HCT116 (cell line): ENCODE data around the gene NTSR1. TPM values are rescaled to one million over a fixed set of nuclear protein-coding genes. Genes with fewer than 3 reads are reported as not detected.

ENCODE experiments used
- ATAC-seq: fragments of 200-7000 bp; cut with Tn5 transposase; 2 replicates; pipeline ENCODE4 v1.9.1; 2020; ENCODE audit warnings: mild to moderate bottlenecking, moderate library complexity
- BruUV-seq: library from RNA; stranded (reverse); fragments of 400-500 nt; replicated peaks from 2 replicates; lab custom pipeline; 2021; lab: Mats Ljungman, UMichigan
- CTCF ChIA-PET: fragments of 300-600 bp; sonication (Branson Sonifier 250); formaldehyde crosslinking; loops from one replicate; lab custom pipeline; 2021; ENCODE audit warnings: antibody characterized with exemption; lab: Charles Lee
- POLR2A ChIA-PET: fragments of 300-600, 350-600 bp; sonication (Branson Sonifier 250); formaldehyde crosslinking; loops from one replicate; lab custom pipeline; 2021; ENCODE audit warnings: antibody characterized with exemption; lab: Charles Lee
- RAD21 ChIA-PET, 2 experiments: fragments of 300-600 bp; sonication (Branson Sonifier 250); formaldehyde crosslinking; loops; one replicate each; lab custom pipeline; 2023; ENCODE audit warnings: low total read pairs in 2 of 2; ENCODE audit not compliant: uncharacterized antibody in 2 of 2, unreplicated experiment in 2 of 2, low non-redundant PET in 1 of 2; lab: Charles Lee
- DNase-seq: peaks from one replicate; pipeline ENCODE4 v3.0.0-alpha.2; 2010; ENCODE audit warnings: low read depth, low spot score
- H2AFZ ChIP-seq: fragments of 200-600 bp; shearing (Covaris generic), sonication (generic); 2 replicates; pipeline ENCODE4 v1.6.1; 2017; ENCODE audit warnings: low read depth, mixed run types, mixed read lengths, antibody characterized with exemption, low read length; ENCODE audit not compliant: poor library complexity, severe bottlenecking
- H3K27ac ChIP-seq: 2 replicates; pipeline ENCODE4 v1.5.1; 2012; ENCODE audit warnings: low read depth, low read length
- H3K27me3 ChIP-seq: fragments of 200-600 bp; sonication (generic); 2 replicates; pipeline ENCODE4 v1.6.1; 2016; ENCODE audit warnings: mixed run types, low read length, mixed read lengths; ENCODE audit not compliant: insufficient read depth
- H3K36me3 ChIP-seq, 2 experiments: fragments of 200-500 bp in 1 of 2; fragments of 200-600 bp in 1 of 2; sonication (Bioruptor generic) in 1 of 2; sonication (generic) in 1 of 2; 2 replicates each; pipeline versions ENCODE4 v1.5.1 to v1.6.1; 2014 to 2016; ENCODE audit warnings: low read length in 2 of 2, inconsistent platforms in 1 of 2, mixed read lengths in 1 of 2, mixed run types in 1 of 2; ENCODE audit not compliant: insufficient read depth in 2 of 2, control insufficient read depth in 1 of 2
- H3K4me1 ChIP-seq, 2 experiments: fragments of 200-600 bp in 1 of 2; sonication (generic) in 1 of 2; 2 replicates each; pipeline versions ENCODE4 v1.5.1 to v1.6.1; 2012 to 2017; ENCODE audit warnings: low read length in 2 of 2, inconsistent platforms in 1 of 2, mild to moderate bottlenecking in 1 of 2, mixed read lengths in 1 of 2, mixed run types in 1 of 2, moderate library complexity in 1 of 2; ENCODE audit not compliant: insufficient read depth in 2 of 2, control insufficient read depth in 1 of 2
- H3K4me2 ChIP-seq: fragments of 200-600 bp; sonication (generic); 2 replicates; pipeline ENCODE4 v1.6.1; 2017; ENCODE audit warnings: mixed run types, low read length, mixed read lengths
- H3K4me3 ChIP-seq, 2 experiments: fragments of 200-600 bp in 1 of 2; sonication (generic) in 1 of 2; replicated peaks in 1 of 2; 2 replicates each; pipeline ENCODE4 v1.5.1; 2011 to 2016; ENCODE audit warnings: low read length in 2 of 2, control low read depth in 1 of 2, low read depth in 1 of 2, mild to moderate bottlenecking in 1 of 2, mixed read lengths in 1 of 2, mixed run types in 1 of 2
- H3K79me2 ChIP-seq: fragments of 200-600 bp; sonication (generic); 2 replicates; pipeline ENCODE4 v1.6.1; 2017; ENCODE audit warnings: mild to moderate bottlenecking, mixed run types, low read length, moderate library complexity, mixed read lengths; ENCODE audit not compliant: insufficient read depth
- H3K9ac ChIP-seq: fragments of 200-600 bp; sonication (generic); 2 replicates; pipeline ENCODE4 v1.6.1; 2016; ENCODE audit warnings: low read length, mixed read lengths
- H3K9me2 ChIP-seq: fragments of 200-600 bp; sonication (generic), shearing (Covaris generic); 2 replicates; pipeline ENCODE4 v1.6.1; 2017; ENCODE audit warnings: mixed run types, mild to moderate bottlenecking, moderate library complexity; ENCODE audit not compliant: insufficient read depth
- H3K9me3 ChIP-seq, 2 experiments: fragments of 200-500 bp in 1 of 2; fragments of 200-600 bp in 1 of 2; sonication (Bioruptor generic) in 1 of 2; sonication (generic) in 1 of 2; 2 replicates each; pipeline ENCODE4 v1.6.1; 2014 to 2017; ENCODE audit warnings: low read length in 2 of 2, mixed read lengths in 2 of 2, inconsistent platforms in 1 of 2, low read depth in 1 of 2, mild to moderate bottlenecking in 1 of 2, mixed run types in 1 of 2, moderate library complexity in 1 of 2; ENCODE audit not compliant: control insufficient read depth in 1 of 2, insufficient read depth in 1 of 2
- H4K20me1 ChIP-seq: fragments of 200-600 bp; sonication (generic), shearing (Covaris generic); 2 replicates; pipeline ENCODE4 v1.6.1; 2017; ENCODE audit warnings: mixed run types, mild to moderate bottlenecking, moderate library complexity; ENCODE audit not compliant: insufficient read depth
- ATF3 ChIP-seq: IDR thresholded peaks from 2 replicates; pipeline ENCODE4 v1.6.1; 2012
- CBX3 ChIP-seq: IDR thresholded peaks from 2 replicates; pipeline ENCODE4 v1.6.1; 2012; ENCODE audit warnings: low read depth
- CTCF ChIP-seq, 3 experiments: fragments of 200-600 bp in 1 of 3; sonication (generic) in 1 of 3; IDR thresholded peaks in 2 of 3; conservative IDR thresholded peaks in 1 of 3; 2 replicates each; pipeline ENCODE4 v1.5.1; 2012 to 2017; ENCODE audit warnings: low read depth in 2 of 3, low read length in 2 of 3, antibody characterized with exemption in 1 of 3, borderline replicate concordance in 1 of 3, control low read depth in 1 of 3, mild to moderate bottlenecking in 1 of 3, mixed read lengths in 1 of 3, mixed run types in 1 of 3, moderate library complexity in 1 of 3; ENCODE audit not compliant: insufficient read depth in 1 of 3
- EGR1 ChIP-seq: IDR thresholded peaks from 2 replicates; pipeline ENCODE4 v1.6.1; 2012; ENCODE audit warnings: low read depth
- EZH2phosphoT487 ChIP-seq: fragments of 200-600 bp; IDR thresholded peaks from 2 replicates; pipeline ENCODE4 v1.6.1; 2018; ENCODE audit warnings: antibody characterized with exemption, borderline replicate concordance
- JUND ChIP-seq: IDR thresholded peaks from 2 replicates; pipeline ENCODE4 v1.6.1; 2012
- REST ChIP-seq: IDR thresholded peaks from 2 replicates; pipeline ENCODE4 v1.6.1; 2012; ENCODE audit warnings: low read depth
- TCF7L2 ChIP-seq: IDR thresholded peaks from 2 replicates; pipeline ENCODE4 v1.7.0; 2011; ENCODE audit warnings: borderline replicate concordance, inconsistent platforms; ENCODE audit not compliant: insufficient read depth, insufficient read length; ENCODE audit errors: extremely low read depth
- ZBTB33 ChIP-seq: IDR thresholded peaks from 2 replicates; pipeline ENCODE4 v1.6.1; 2011; ENCODE audit warnings: mild to moderate bottlenecking, low read length, moderate library complexity; ENCODE audit not compliant: insufficient replicate concordance; ENCODE audit errors: extremely low read depth
- ZFX ChIP-seq: fragments of 450-650 bp; IDR thresholded peaks from 2 replicates; pipeline ENCODE4 v1.6.1; 2017
- ZNF274 ChIP-seq: fragments of 200-500 bp; sonication (Bioruptor generic); IDR thresholded peaks from 2 replicates; pipeline ENCODE4 v1.6.1; 2014; ENCODE audit warnings: mild to moderate bottlenecking, low read depth, low read length, inconsistent platforms
- intact Hi-C: fragments of 100-400 bp; cut with micrococcal nuclease; formaldehyde crosslinking; loops from 2 replicates; pipeline ENCODE4 v1.10.0; 2022
- total RNA-seq: library from RNA; stranded (reverse); gene quantifications from one replicate; pipeline ENCODE4 v1.2.1, GENCODE V29; 2021; ENCODE audit not compliant: unreplicated experiment

NTSR1 gene
- total RNA-seq, 1 experiment from 2014 or later, result 187 TPM

GRCh38 chr20:62766071-62766450, 57.4 kb downstream of the NTSR1 start:
- RAD21 ChIA-PET, result interaction anchor here in 1 of 2 experiments (1.2 kb wide), 1 partner anchor 25 kb away, joined by 3 read pairs; no protein-coding TSS in a partner anchor
- no peak for ATAC-seq
- no peaks in the 10 kb centered on the region for H3K27me3 ChIP-seq

More at GRCh38 chr20:62766071-62766450, 57.4 kb downstream of the NTSR1 start:
- peak overlapping the region; percentile 46; the same call in 1 of the 2 replicates for H3K4me2 ChIP-seq
- H4K20me1 ChIP-seq, result no peaks in the 10 kb centered on the region
- H3K79me2 ChIP-seq, result no peaks in the 10 kb centered on the region
- no peak overlapping the region for H3K27ac ChIP-seq
- TF ChIP-seq ZFX, result no peak
- TF ChIP-seq REST, result no peak
- TF ChIP-seq EZH2phosphoT487, result no peak
- no peak for TF ChIP-seq CTCF (IDR thresholded peaks at IDR 0.05 in 2 of 3, conservative IDR thresholded peaks at IDR 0.05 in 1 of 3; ENCODE audit: borderline replicate concordance in 1 of 3, insufficient read depth in 1 of 3, low read depth in 2 of 3, low read length in 2 of 3)
- TF ChIP-seq ZBTB33, result no peak
- TF ChIP-seq CBX3, result no peak
- no peak for TF ChIP-seq EGR1
- no peak for TF ChIP-seq JUND
- no peak for TF ChIP-seq ZNF274
- TF ChIP-seq TCF7L2, result no peak
- no peak for TF ChIP-seq ATF3
- H3K4me3 ChIP-seq, result no peak overlapping the region
- no peak overlapping the region for H2AFZ ChIP-seq
- ChIA-PET CTCF (interaction anchor here (1.0 to 1.2 kb wide), 2 partner anchors 25 to 28 kb away, joined by 3 read pairs; no protein-coding TSS in a partner anchor), POLR2A (interaction anchor here (1.0 kb wide), 1 partner anchor 28 kb away, joined by 3 read pairs; no protein-coding TSS in a partner anchor)
- no peaks in the 10 kb centered on the region for H3K9me2 ChIP-seq
- peaks cover 0 to 8% of the 10 kb centered on the region in 2 experiments; a peak in 1 of 4 replicates for H3K36me3 ChIP-seq
- BruUV-seq, result no TSS peak
- no peak overlapping the region for H3K9ac ChIP-seq
- intact Hi-C loops, result no loop called here
- H3K9me3 ChIP-seq, result no peaks in the 10 kb centered on the region
- DNase-seq, result no peak
- H3K4me1 ChIP-seq, result peaks cover 10 to 34% of the 10 kb centered on the region in 2 experiments; a peak in 3 of 4 replicates
